ENCODE results near the gene GNG2. TPM values are rescaled to one million over a fixed set of nuclear protein-coding genes. Genes with fewer than 3 reads are reported as not detected.

The GNG2 gene
- total and polyA plus RNA-seq, 2 experiments from 2014 or later = 9.9 to 14.8 TPM

- Histone ChIP-seq H3K36me3 (ENCODE audit: insufficient read depth) (no peaks in the 10 kb centered on the region), H3K79me2 (replicated peaks; ENCODE audit: insufficient read depth) (no peaks in the 10 kb centered on the region), H3F3A (replicated peaks; ENCODE audit: low read depth) (no peaks in the 10 kb centered on the region), H2AFZ (no peak overlapping the region), H4K20me1 (replicated peaks; ENCODE audit: insufficient read depth) (no peaks in the 10 kb centered on the region), H3K27ac (ENCODE audit: low read depth) (no peak overlapping the region), H3K4me1 (ENCODE audit: insufficient read depth) (no peaks in the 10 kb centered on the region), H3K27me3 (ENCODE audit: insufficient read depth) (no peaks in the 10 kb centered on the region), H3K9me2 (ENCODE audit: insufficient read depth) (peaks cover 7% of the 10 kb centered on the region; the same call in 1 of the 2 replicates), H3K4me2 (no peak overlapping the region), H3K4me3 (no peak overlapping the region)
- no peak for TF ChIP-seq ZNF462 (CRISPR knock-in tag; IDR thresholded peaks at IDR 0.05)
- TF ChIP-seq EZH2phosphoT487 (IDR thresholded peaks at IDR 0.05; ENCODE audit: unreplicated experiment) = no peak
- no peak for TF ChIP-seq ZNF114 (CRISPR knock-in tag; IDR thresholded peaks at IDR 0.05)
- no peak for TF ChIP-seq EZH2 (IDR thresholded peaks at IDR 0.05; ENCODE audit: low read depth, unreplicated experiment)
- TF ChIP-seq ETS1 (IDR thresholded peaks at IDR 0.05) = no peak
- TF ChIP-seq REST (IDR thresholded peaks at IDR 0.05; ENCODE audit: unreplicated experiment) = no peak
- no peak for TF ChIP-seq CTCF (conservative IDR thresholded peaks at IDR 0.05; ENCODE audit: low read depth in 2 of 2)
- TF ChIP-seq JUNB (IDR thresholded peaks at IDR 0.05; ENCODE audit: unreplicated experiment) = no peak
- no peak for TF ChIP-seq STAT1 (IDR thresholded peaks at IDR 0.05; ENCODE audit: unreplicated experiment)
- no peak for TF ChIP-seq POLR2AphosphoS5 (IDR thresholded peaks at IDR 0.05; ENCODE audit: low read depth)
- H3K4me3 Mint-ChIP-seq = no peak overlapping the region
- H3K27ac Mint-ChIP-seq = no peak overlapping the region
- no peak for ATAC-seq
- peaks cover under 1% of the 10 kb centered on the region; the same call in 1 of the 3 replicates for H3K4me1 Mint-ChIP-seq
- peaks cover 5% of the 10 kb centered on the region for H3K27me3 Mint-ChIP-seq (ENCODE audit: insufficient read depth, low read depth, poor library complexity)
- no peak for DNase-seq (ENCODE audit: low spot score)
- H3K36me3 Mint-ChIP-seq (ENCODE audit: low read depth) = no peaks in the 10 kb centered on the region
- H3K9me3 Mint-ChIP-seq = no peaks in the 10 kb centered on the region
Measured at GRCh38 chr14:51933191-51933590, 72.8 kb downstream of the GNG2 start.
